NCI-H2227 (cell line): ENCODE data around the gene ASCC1.

Experiments
- DNase-seq: peaks from one replicate; lab custom pipeline; 2025; ENCODE audit not compliant: unreplicated experiment; lab: John Stamatoyannopoulos, UW

The ASCC1 gene

GRCh38 chr10:72215611-72216549 lies at the start of gene ASCC1, which contains the start of gene ANAPC16:
ASCC1 (minus strand) TSS chr10:72216276; CDS start chr10:72213298, 2,978 bp downstream.
ANAPC16 (plus strand) TSS chr10:72216012; CDS start chr10:72223915, 7,903 bp downstream.
- DNase-seq: peak; percentile 92

- no peak for DNase-seq
These were observed 49.4 kb upstream of the ASCC1 start for GRCh38 chr10:72265508-72265907.

- DNase-seq: no peak
These were observed 48.5 kb upstream of the ASCC1 start for GRCh38 chr10:72264536-72264935.

GRCh38 chr10:72263613-72264241 lies 47.7 kb upstream of the ASCC1 start:
- peak; percentile 64 for DNase-seq

GRCh38 chr10:72261784-72262404 lies 45.8 kb upstream of the ASCC1 start:
- DNase-seq: no peak

- DNase-seq: no peak
These were observed 45.1 kb upstream of the ASCC1 start for GRCh38 chr10:72260976-72261783.

- peak; percentile 81 for DNase-seq
These were observed 44.3 kb upstream of the ASCC1 start for GRCh38 chr10:72260239-72260975.

GRCh38 chr10:72259491-72260238 lies 43.6 kb upstream of the ASCC1 start:
- peak; percentile 13 for DNase-seq

- no peak for DNase-seq
These were observed 42.5 kb upstream of the ASCC1 start for GRCh38 chr10:72258617-72259016.

GRCh38 chr10:72257051-72257892 lies 41.2 kb upstream of the ASCC1 start:
- no peak for DNase-seq

GRCh38 chr10:72255977-72256729 lies 40.1 kb upstream of the ASCC1 start:
- no peak for DNase-seq

GRCh38 chr10:72254813-72255568 lies 38.9 kb upstream of the ASCC1 start:
- peak; percentile 66 for DNase-seq

GRCh38 chr10:72253578-72253977 lies 37.5 kb upstream of the ASCC1 start:
- DNase-seq: peak; percentile 36

- no peak for DNase-seq
These were observed 36.9 kb upstream of the ASCC1 start for GRCh38 chr10:72252972-72253371.

GRCh38 chr10:72251635-72252034 lies 35.6 kb upstream of the ASCC1 start:
- no peak for DNase-seq

- no peak for DNase-seq
These were observed 34.6 kb upstream of the ASCC1 start for GRCh38 chr10:72250666-72251065.
